Measurements from ENCODE around the gene NARF. TPM values are rescaled to one million over a fixed set of nuclear protein-coding genes. Genes with fewer than 3 reads are reported as not detected.

NARF gene
- total RNA-seq, 1 experiment from 2014 or later: 39.4 TPM

DNA sequence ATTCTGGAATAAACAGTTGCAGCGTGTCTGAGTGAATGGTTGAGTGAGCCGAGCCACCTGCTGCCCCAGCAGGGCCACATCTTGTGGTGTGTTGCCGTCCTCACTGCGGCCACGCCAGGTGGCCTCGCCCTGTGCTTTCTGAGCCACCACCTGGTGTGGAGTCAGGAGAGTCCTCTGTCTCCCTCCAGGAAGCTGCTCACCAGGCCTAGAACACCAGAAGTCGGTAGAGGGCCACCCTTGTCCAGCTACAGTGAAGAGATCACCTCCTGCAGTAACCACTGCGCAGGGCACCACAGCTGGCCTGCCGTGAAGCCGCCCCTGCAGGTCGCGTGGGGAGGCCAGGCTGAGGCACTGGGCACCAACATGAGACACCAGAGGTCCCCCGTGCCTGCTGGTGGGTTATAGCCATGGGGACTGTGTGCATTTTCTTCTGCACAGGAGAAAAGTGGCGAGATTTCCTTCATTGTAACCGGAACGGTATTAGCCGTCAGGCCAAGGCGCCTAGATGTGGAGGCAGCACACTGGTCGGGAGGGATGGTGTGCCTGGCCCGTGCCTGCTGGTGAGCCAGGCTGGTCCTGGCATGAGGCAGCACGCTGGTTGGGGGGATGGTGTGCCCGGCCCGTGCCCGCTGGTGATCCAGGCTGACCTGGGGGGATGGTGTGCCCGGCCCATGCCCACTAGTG, 32.1 kb downstream of the NARF start:
- intact Hi-C loops (cut with micrococcal nuclease; ENCODE audit: unreplicated experiment): loop anchor here (5.0 kb wide), 1 partner anchor 62 kb away; no protein-coding TSS in a partner anchor

DNA sequence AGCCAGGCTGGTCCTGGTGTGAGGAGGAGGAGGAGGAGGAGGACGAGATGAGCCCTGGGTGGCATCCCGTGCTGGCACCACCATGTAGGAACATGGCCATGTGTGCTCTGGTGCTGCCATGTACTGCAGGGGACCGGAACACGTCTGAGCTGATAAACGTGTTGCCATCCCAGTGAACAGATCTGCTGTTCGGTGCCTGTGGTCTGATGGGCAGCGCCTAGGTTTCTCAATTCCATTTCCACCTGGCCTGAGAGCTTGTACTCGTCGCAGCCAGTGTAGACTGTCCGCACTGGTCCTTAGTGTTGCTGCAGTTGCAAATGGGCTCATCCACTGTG, 32.6 kb downstream of the NARF start:
- BruUV-seq (replicated peaks): no TSS peak
- H3K4me1 Mint-ChIP-seq (ENCODE audit: low read depth, unreplicated experiment): peaks cover 9% of the 10 kb centered on the region
- H3K27ac Mint-ChIP-seq (ENCODE audit: unreplicated experiment): no peak overlapping the region

More for the DNA sequence above, 32.1 kb downstream of the NARF start:
- no TSS peak for BruUV-seq (replicated peaks)
- CTCF ChIA-PET: no interaction called here
- Mint-ChIP-seq H3K4me1 (ENCODE audit: low read depth, unreplicated experiment) (peaks cover 9% of the 10 kb centered on the region), H3K27ac (ENCODE audit: unreplicated experiment) (no peak overlapping the region), H3K9me3 (ENCODE audit: low read depth, unreplicated experiment) (no peaks in the 10 kb centered on the region), H3K4me3 (ENCODE audit: low read depth, unreplicated experiment) (no peak overlapping the region), H3K36me3 (ENCODE audit: insufficient read depth, unreplicated experiment) (peaks cover 37% of the 10 kb centered on the region), H3K27me3 (ENCODE audit: unreplicated experiment) (no peaks in the 10 kb centered on the region)
- TF ChIP-seq, protein P1, sequence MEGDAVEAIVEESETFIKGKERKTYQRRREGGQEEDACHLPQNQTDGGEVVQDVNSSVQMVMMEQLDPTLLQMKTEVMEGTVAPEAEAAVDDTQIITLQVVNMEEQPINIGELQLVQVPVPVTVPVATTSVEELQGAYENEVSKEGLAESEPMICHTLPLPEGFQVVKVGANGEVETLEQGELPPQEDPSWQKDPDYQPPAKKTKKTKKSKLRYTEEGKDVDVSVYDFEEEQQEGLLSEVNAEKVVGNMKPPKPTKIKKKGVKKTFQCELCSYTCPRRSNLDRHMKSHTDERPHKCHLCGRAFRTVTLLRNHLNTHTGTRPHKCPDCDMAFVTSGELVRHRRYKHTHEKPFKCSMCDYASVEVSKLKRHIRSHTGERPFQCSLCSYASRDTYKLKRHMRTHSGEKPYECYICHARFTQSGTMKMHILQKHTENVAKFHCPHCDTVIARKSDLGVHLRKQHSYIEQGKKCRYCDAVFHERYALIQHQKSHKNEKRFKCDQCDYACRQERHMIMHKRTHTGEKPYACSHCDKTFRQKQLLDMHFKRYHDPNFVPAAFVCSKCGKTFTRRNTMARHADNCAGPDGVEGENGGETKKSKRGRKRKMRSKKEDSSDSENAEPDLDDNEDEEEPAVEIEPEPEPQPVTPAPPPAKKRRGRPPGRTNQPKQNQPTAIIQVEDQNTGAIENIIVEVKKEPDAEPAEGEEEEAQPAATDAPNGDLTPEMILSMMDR (IDR thresholded peaks at IDR 0.05; ENCODE audit: unreplicated experiment): no peak
- DNase-seq: no peak

DNA sequence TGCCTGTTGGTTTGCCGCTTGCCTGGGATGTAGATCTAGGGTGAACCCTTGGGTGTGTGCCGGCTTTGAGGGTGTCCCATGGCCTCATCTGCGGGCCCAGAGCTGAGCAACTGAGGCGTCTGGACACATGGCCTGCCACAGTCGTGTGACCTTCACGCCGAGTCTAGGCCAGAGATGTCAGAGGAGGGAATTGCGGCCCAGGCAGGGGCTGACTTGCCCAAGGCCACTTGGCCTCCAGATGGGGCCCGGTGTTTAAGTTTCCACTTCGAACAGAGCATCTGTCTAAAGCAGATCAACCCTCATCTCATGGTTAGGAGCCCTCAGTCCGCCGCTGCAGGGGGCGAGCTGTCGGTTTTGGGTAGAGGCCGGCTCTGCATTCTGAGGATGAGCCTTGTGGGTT, 33.0 kb downstream of the NARF start:
- DNase-seq: no peak
- TF ChIP-seq, protein P1 (IDR thresholded peaks at IDR 0.05; ENCODE audit: unreplicated experiment): no peak
- Mint-ChIP-seq H3K27ac (ENCODE audit: unreplicated experiment) (no peak overlapping the region), H3K4me1 (ENCODE audit: low read depth, unreplicated experiment) (peaks cover 9% of the 10 kb centered on the region), H3K27me3 (ENCODE audit: unreplicated experiment) (no peaks in the 10 kb centered on the region), H3K4me3 (ENCODE audit: low read depth, unreplicated experiment) (no peak overlapping the region), H3K36me3 (ENCODE audit: insufficient read depth, unreplicated experiment) (peaks cover 31% of the 10 kb centered on the region), H3K9me3 (ENCODE audit: low read depth, unreplicated experiment) (no peaks in the 10 kb centered on the region)
- BruUV-seq (replicated peaks): no TSS peak
- intact Hi-C loops (cut with micrococcal nuclease; ENCODE audit: unreplicated experiment): loop anchor here (5.0 kb wide), 1 partner anchor 61 kb away; no protein-coding TSS in a partner anchor
- CTCF ChIA-PET: no interaction called here

More for the DNA sequence above, 32.6 kb downstream of the NARF start:
- DNase-seq: no peak
- Mint-ChIP-seq H3K36me3 (ENCODE audit: insufficient read depth, unreplicated experiment) (peaks cover 32% of the 10 kb centered on the region), H3K9me3 (ENCODE audit: low read depth, unreplicated experiment) (no peaks in the 10 kb centered on the region), H3K4me3 (ENCODE audit: low read depth, unreplicated experiment) (no peak overlapping the region), H3K27me3 (ENCODE audit: unreplicated experiment) (no peaks in the 10 kb centered on the region)
- intact Hi-C loops (cut with micrococcal nuclease; ENCODE audit: unreplicated experiment): loop anchor here (5.0 kb wide), 1 partner anchor 61 kb away; no protein-coding TSS in a partner anchor
- CTCF ChIA-PET: no interaction called here
- TF ChIP-seq, protein P1 (IDR thresholded peaks at IDR 0.05; ENCODE audit: unreplicated experiment): no peak

DNA sequence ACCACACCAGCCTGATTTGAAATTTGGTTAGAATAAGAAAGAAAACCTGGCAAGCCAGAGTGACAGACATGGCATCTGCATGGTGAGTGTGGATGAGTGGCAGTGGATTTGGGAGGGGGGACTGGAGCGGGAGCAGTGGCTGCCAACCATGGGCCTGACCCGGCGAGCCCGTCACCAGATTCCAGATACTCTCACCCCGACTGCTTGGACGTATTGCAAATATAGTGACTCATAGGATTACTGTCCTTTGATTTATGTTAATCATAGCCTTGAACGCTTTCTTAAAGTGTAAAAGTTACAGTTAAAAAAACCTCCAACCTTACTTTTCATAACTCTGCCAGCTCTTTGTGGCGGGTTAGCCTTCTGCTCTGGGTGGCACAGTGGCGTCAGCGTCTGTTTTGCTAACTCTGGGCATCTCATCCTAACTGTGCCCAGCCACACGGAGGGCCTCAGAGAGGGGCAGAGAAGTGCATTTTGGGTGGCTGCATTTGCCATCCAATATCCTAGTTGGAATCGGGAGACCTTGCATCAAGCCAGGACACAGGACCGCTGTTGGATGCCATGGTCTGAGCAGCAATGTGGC, 34.2 kb downstream of the NARF start:
- CTCF ChIA-PET: interaction anchor here (0.7 kb wide), 1 partner anchor 1504 kb away, joined by 4 read pairs; no protein-coding TSS in a partner anchor
- Mint-ChIP-seq H3K27ac (ENCODE audit: unreplicated experiment) (no peak overlapping the region), H3K4me1 (ENCODE audit: low read depth, unreplicated experiment) (peaks cover 9% of the 10 kb centered on the region), H3K36me3 (ENCODE audit: insufficient read depth, unreplicated experiment) (peaks cover 34% of the 10 kb centered on the region), H3K4me3 (ENCODE audit: low read depth, unreplicated experiment) (no peak overlapping the region), H3K27me3 (ENCODE audit: unreplicated experiment) (no peaks in the 10 kb centered on the region), H3K9me3 (ENCODE audit: low read depth, unreplicated experiment) (no peaks in the 10 kb centered on the region)
- TF ChIP-seq, protein P1 (IDR thresholded peaks at IDR 0.05; ENCODE audit: unreplicated experiment): no peak
- no TSS peak for BruUV-seq (replicated peaks)
- intact Hi-C loops (cut with micrococcal nuclease; ENCODE audit: unreplicated experiment): loop anchor here (5.0 kb wide), 1 partner anchor 60 kb away; no protein-coding TSS in a partner anchor
- no peak for DNase-seq
